ENCODE results near the gene AUP1.

The AUP1 gene

GRCh38 chr2:74544634-74545033 lies 15.1 kb upstream of the AUP1 start:
- H3K4me3 ChIP-seq (ENCODE audit: low read depth, low read length), result no peak overlapping the region

GRCh38 chr2:74542978-74543377 lies 13.5 kb upstream of the AUP1 start:
- H3K4me3 ChIP-seq (ENCODE audit: low read depth, low read length), result no peak overlapping the region
- no peak for TF ChIP-seq CTCF (IDR thresholded peaks at IDR 0.05; ENCODE audit: low read depth, low read length)

More at GRCh38 chr2:74544634-74545033, 15.1 kb upstream of the AUP1 start:
- no peak for TF ChIP-seq CTCF (IDR thresholded peaks at IDR 0.05; ENCODE audit: low read depth, low read length)

- TF ChIP-seq CTCF (IDR thresholded peaks at IDR 0.05; ENCODE audit: low read depth, low read length), result no peak
- H3K4me3 ChIP-seq (ENCODE audit: low read depth, low read length), result no peak overlapping the region
Observed at GRCh38 chr2:74540291-74540690, 10.8 kb upstream of the AUP1 start.

- TF ChIP-seq CTCF (IDR thresholded peaks at IDR 0.05; ENCODE audit: low read depth, low read length), result no peak
- no peak overlapping the region for H3K4me3 ChIP-seq (ENCODE audit: low read depth, low read length)
Observed at GRCh38 chr2:74538881-74539339, 9.4 kb upstream of the AUP1 start.

- H3K4me3 ChIP-seq (ENCODE audit: low read depth, low read length), result no peak overlapping the region
- TF ChIP-seq CTCF (IDR thresholded peaks at IDR 0.05; ENCODE audit: low read depth, low read length), result no peak
Observed at GRCh38 chr2:74537140-74537539, 7.6 kb upstream of the AUP1 start.

- no peak for TF ChIP-seq CTCF (IDR thresholded peaks at IDR 0.05; ENCODE audit: low read depth, low read length)
- no peak overlapping the region for H3K4me3 ChIP-seq (ENCODE audit: low read depth, low read length)
Observed at GRCh38 chr2:74536166-74536950, 6.9 kb upstream of the AUP1 start.

GRCh38 chr2:74535440-74535965 lies 6.0 kb upstream of the AUP1 start:
- H3K4me3 ChIP-seq (ENCODE audit: low read depth, low read length), result no peak overlapping the region
- no peak for TF ChIP-seq CTCF (IDR thresholded peaks at IDR 0.05; ENCODE audit: low read depth, low read length)
